GM23338 (cell line): ENCODE results near the gene LRWD1. TPM values are rescaled to one million over a fixed set of nuclear protein-coding genes. Genes with fewer than 3 reads are reported as not detected.
"Not testable (repeated sequence)": the region's sequence is repeated elsewhere in the genome, so short reads cannot be mapped to it uniquely, and the experiment has no call there.

Experiments used
- ATAC-seq: fragments of 200-7000 bp; cut with Tn5 transposase; 3 replicates; pipeline ENCODE4 v1.9.1; 2020
- DNase-seq: peaks from one replicate; pipeline ENCODE4 v3.0.0-alpha.2; 2015; ENCODE audit warnings: low spot score
- H2AFZ ChIP-seq: fragments of 200-600 bp; sonication (generic); 2 replicates; pipeline ENCODE4 v1.8.0; 2016; ENCODE audit warnings: antibody characterized with exemption, mild to moderate bottlenecking, moderate library complexity
- H3F3A ChIP-seq: fragments of 200-600 bp; sonication (generic); replicated peaks from 2 replicates; pipeline ENCODE4 v1.8.0; 2017; ENCODE audit warnings: antibody characterized with exemption, mixed run types, low read depth
- H3K27ac ChIP-seq: fragments of 200-600 bp; sonication (generic); 2 replicates; pipeline ENCODE4 v1.6.1; 2016; ENCODE audit warnings: low read depth
- H3K27me3 ChIP-seq: fragments of 200-600 bp; sonication (generic); 2 replicates; pipeline ENCODE4 v1.8.0; 2016; ENCODE audit warnings: mild to moderate bottlenecking, mixed run types, moderate library complexity; ENCODE audit not compliant: insufficient read depth
- H3K36me3 ChIP-seq: fragments of 200-600 bp; sonication (generic); 2 replicates; pipeline ENCODE4 v1.8.0; 2016; ENCODE audit warnings: mild to moderate bottlenecking; ENCODE audit not compliant: insufficient read depth
- H3K4me1 ChIP-seq: fragments of 200-600 bp; sonication (generic); 2 replicates; pipeline ENCODE4 v1.8.0; 2016; ENCODE audit warnings: mild to moderate bottlenecking, moderate library complexity; ENCODE audit not compliant: insufficient read depth
- H3K4me2 ChIP-seq: fragments of 200-600 bp; sonication (generic); 2 replicates; pipeline ENCODE4 v1.7.1; 2017; ENCODE audit warnings: mixed run types
- H3K4me3 ChIP-seq: fragments of 200-600 bp; sonication (generic); 2 replicates; pipeline ENCODE4 v1.6.1; 2016; ENCODE audit warnings: mixed run types
- H3K79me2 ChIP-seq: fragments of 200-600 bp; sonication (generic); replicated peaks from 2 replicates; pipeline ENCODE4 v1.8.0; 2017; ENCODE audit warnings: mild to moderate bottlenecking; ENCODE audit not compliant: insufficient read depth
- H3K9me2 ChIP-seq: fragments of 200-600 bp; sonication (generic); 2 replicates; pipeline ENCODE4 v1.8.0; 2017; ENCODE audit not compliant: insufficient read depth
- H4K20me1 ChIP-seq: fragments of 200-600 bp; sonication (generic); replicated peaks from 2 replicates; pipeline ENCODE4 v1.8.0; 2017; ENCODE audit warnings: mild to moderate bottlenecking; ENCODE audit not compliant: insufficient read depth
- H3K27ac Mint-ChIP-seq: 2 replicates; pipeline ENCODE4 v1.8.0; 2020; ENCODE audit warnings: inconsistent platforms, mild to moderate bottlenecking, moderate library complexity, mixed read lengths
- H3K27me3 Mint-ChIP-seq: 3 replicates; pipeline ENCODE4 v1.8.0; 2022; ENCODE audit warnings: low read depth, mild to moderate bottlenecking, moderate library complexity, mixed read lengths, inconsistent platforms; ENCODE audit not compliant: insufficient read depth, poor library complexity
- H3K36me3 Mint-ChIP-seq: 3 replicates; pipeline ENCODE4 v1.8.0; 2021; ENCODE audit warnings: low read depth, mild to moderate bottlenecking, inconsistent platforms, moderate library complexity, mixed read lengths
- H3K4me1 Mint-ChIP-seq: 3 replicates; pipeline ENCODE4 v1.8.0; 2020; ENCODE audit warnings: mild to moderate bottlenecking, inconsistent platforms, mixed read lengths
- H3K4me3 Mint-ChIP-seq: 3 replicates; pipeline ENCODE4 v1.8.0; 2021; ENCODE audit warnings: moderate library complexity, mild to moderate bottlenecking, inconsistent platforms, mixed read lengths
- H3K9me3 Mint-ChIP-seq: 3 replicates; pipeline ENCODE4 v1.8.0; 2020; ENCODE audit warnings: moderate library complexity, mild to moderate bottlenecking, inconsistent platforms, mixed read lengths
- CREB1 ChIP-seq: fragments of 250-450 bp; sonication (Bioruptor Pico); IDR thresholded peaks from 2 replicates; pipeline ENCODE4 v1.5.0; 2020; ENCODE audit warnings: low read depth, mild to moderate bottlenecking, moderate library complexity
- EZH2 ChIP-seq: fragments of 200-600 bp; sonication (generic); IDR thresholded peaks from one replicate; pipeline ENCODE4 v1.8.0; 2017; ENCODE audit warnings: antibody characterized with exemption, mild to moderate bottlenecking, low read depth; ENCODE audit not compliant: unreplicated experiment
- EZH2phosphoT487 ChIP-seq: fragments of 200-600 bp; sonication (generic); IDR thresholded peaks from one replicate; pipeline ENCODE4 v1.8.1; 2018; ENCODE audit warnings: antibody characterized with exemption; ENCODE audit not compliant: unreplicated experiment
- JUNB ChIP-seq: IDR thresholded peaks from one replicate; pipeline ENCODE4 v1.6.1; 2016; ENCODE audit warnings: antibody characterized with exemption; ENCODE audit not compliant: unreplicated experiment
- NANOG ChIP-seq: IDR thresholded peaks from 2 replicates; pipeline ENCODE4 v1.6.1; 2016; ENCODE audit warnings: antibody characterized with exemption, borderline replicate concordance
- POLR2AphosphoS5 ChIP-seq: IDR thresholded peaks from 2 replicates; pipeline ENCODE4 v1.6.1; 2016; ENCODE audit warnings: antibody characterized with exemption, low read depth
- STAT1 ChIP-seq: IDR thresholded peaks from one replicate; pipeline ENCODE4 v1.6.1; 2016; ENCODE audit warnings: antibody characterized with exemption; ENCODE audit not compliant: unreplicated experiment
- ZNF114 ChIP-seq: fragments of 250-450 bp; sonication (Bioruptor Pico); IDR thresholded peaks from 2 replicates; pipeline ENCODE4 v1.5.0; 2020; ENCODE audit warnings: mild to moderate bottlenecking, moderate library complexity
- ZNF331 ChIP-seq: fragments of 250-450 bp; sonication (Bioruptor Pico); IDR thresholded peaks from 2 replicates; pipeline ENCODE4 v1.5.0; 2020; ENCODE audit warnings: low read depth, mild to moderate bottlenecking, moderate library complexity
- polyA plus RNA-seq: library from polyadenylated mRNA; unstranded; fragments of >200 nt; fragmentation: Nextera tagmentation; extraction: Ambion mirVana; gene quantifications from 2 replicates; pipeline ENCODE4 v1.2.1, GENCODE V29; 2016
- total RNA-seq: library from RNA; depleted of rRNA; stranded (reverse); fragments of >200 nt; shearing (Covaris generic); gene quantifications from 2 replicates; pipeline ENCODE4 v1.2.3, GENCODE V29; 2014
- TF ChIP-seq, protein P1 (sequence below): IDR thresholded peaks from 2 replicates; pipeline ENCODE4 v1.6.1; 2016; ENCODE audit warnings: antibody characterized with exemption
- TF ChIP-seq, protein P2 (sequence below), 2 experiments: fragments of 200-600 bp in 1 of 2; sonication (generic) in 1 of 2; conservative IDR thresholded peaks; 2 replicates each; pipeline versions ENCODE4 v1.5.1 to v1.6.1; 2016 to 2017; ENCODE audit warnings: antibody characterized with exemption in 2 of 2, low read depth in 2 of 2, mild to moderate bottlenecking in 2 of 2, moderate library complexity in 1 of 2
- TF ChIP-seq, protein P3 (sequence below): fragments of 250-450 bp; sonication (Bioruptor Pico); IDR thresholded peaks from 2 replicates; pipeline ENCODE4 v1.5.0; 2020; ENCODE audit warnings: mild to moderate bottlenecking, moderate library complexity

LRWD1 gene
- total and polyA plus RNA-seq, 2 experiments from 2014 or later: 24.0 to 55.2 TPM

DNA sequence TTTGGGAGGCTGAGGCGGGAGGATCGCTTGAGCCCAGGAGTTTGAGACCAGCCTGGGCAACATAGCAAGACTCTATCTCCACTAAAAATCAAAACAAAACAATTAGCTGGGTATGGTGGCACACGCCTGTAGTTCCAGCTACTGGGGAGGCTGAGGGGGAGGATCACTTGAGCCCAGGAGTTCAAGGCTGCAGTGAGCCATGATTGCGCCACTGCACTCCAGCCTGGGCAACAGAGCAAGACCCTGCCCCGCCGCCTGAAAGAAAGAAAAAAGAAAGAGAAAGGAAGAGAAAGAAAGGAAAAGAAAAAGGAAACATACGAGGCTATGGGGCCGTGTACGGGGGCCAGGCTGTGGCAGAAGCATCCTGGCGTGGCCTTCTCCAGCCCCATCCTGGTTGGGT is 9.9 kb upstream of the LRWD1 start:
- H3K36me3 Mint-ChIP-seq: peaks cover 25% of the 10 kb centered on the region
- not testable (repeated sequence) for H3K9me3 Mint-ChIP-seq, H3K4me2 ChIP-seq, H3K4me3 ChIP-seq, H3K9me2 ChIP-seq, H3K79me2 ChIP-seq, H3K4me1 ChIP-seq, H3K36me3 ChIP-seq, H3K4me1 Mint-ChIP-seq, H2AFZ ChIP-seq, H4K20me1 ChIP-seq, ATAC-seq, H3K27ac ChIP-seq, H3K4me3 Mint-ChIP-seq, H3K27me3 ChIP-seq, H3K27ac Mint-ChIP-seq, DNase-seq, H3F3A ChIP-seq, H3K27me3 Mint-ChIP-seq

DNA sequence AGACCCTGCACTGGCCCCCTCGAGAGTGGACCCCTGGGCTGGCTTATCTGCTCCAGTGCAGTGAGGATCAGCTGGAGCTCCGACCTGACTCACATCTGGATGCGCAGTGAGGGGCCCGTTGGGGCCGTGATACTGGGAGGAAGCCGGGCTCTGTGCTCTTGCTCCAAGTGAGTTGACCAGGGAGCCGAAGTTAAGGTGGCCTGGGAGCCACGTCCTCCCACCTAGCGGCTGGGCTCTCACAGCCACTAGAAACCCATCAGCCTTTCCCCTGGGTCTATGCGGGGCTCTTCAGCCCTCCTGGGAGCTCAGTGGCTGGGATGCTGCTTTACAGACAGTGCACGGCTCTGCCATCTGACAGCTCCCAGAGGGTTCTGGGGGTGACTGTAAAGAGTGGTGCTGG is 9.2 kb upstream of the LRWD1 start:
- Histone ChIP-seq H4K20me1 (no peaks in the 10 kb centered on the region; the same call in 1 of the 2 replicates), H3K4me1 (no peaks in the 10 kb centered on the region), H3K79me2 (no peaks in the 10 kb centered on the region), H3K27ac (no peak overlapping the region), H2AFZ (no peak overlapping the region), H3K27me3 (no peaks in the 10 kb centered on the region), H3K4me2 (no peak overlapping the region), H3K4me3 (no peak overlapping the region), H3K9me2 (no peaks in the 10 kb centered on the region), H3F3A (0 out of 2 replicates have a peak, but pooled peaks cover 1% of the 10 kb centered on the region), H3K36me3 (peaks cover 7% of the 10 kb centered on the region; the same call in 1 of the 2 replicates)
- H3K4me1 Mint-ChIP-seq: peaks cover 4% of the 10 kb centered on the region; the same call in 1 of the 3 replicates
- H3K4me3 Mint-ChIP-seq: no peak overlapping the region
- no peak overlapping the region for H3K27ac Mint-ChIP-seq
- peaks cover 25% of the 10 kb centered on the region for H3K36me3 Mint-ChIP-seq
- ATAC-seq (no peak), DNase-seq (no peak)
- H3K9me3 Mint-ChIP-seq: no peaks in the 10 kb centered on the region
- peaks cover 6% of the 10 kb centered on the region for H3K27me3 Mint-ChIP-seq
- TF ChIP-seq, protein P1, sequence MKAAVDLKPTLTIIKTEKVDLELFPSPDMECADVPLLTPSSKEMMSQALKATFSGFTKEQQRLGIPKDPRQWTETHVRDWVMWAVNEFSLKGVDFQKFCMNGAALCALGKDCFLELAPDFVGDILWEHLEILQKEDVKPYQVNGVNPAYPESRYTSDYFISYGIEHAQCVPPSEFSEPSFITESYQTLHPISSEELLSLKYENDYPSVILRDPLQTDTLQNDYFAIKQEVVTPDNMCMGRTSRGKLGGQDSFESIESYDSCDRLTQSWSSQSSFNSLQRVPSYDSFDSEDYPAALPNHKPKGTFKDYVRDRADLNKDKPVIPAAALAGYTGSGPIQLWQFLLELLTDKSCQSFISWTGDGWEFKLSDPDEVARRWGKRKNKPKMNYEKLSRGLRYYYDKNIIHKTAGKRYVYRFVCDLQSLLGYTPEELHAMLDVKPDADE: no peak
- no peak for TF ChIP-seq STAT1
- TF ChIP-seq NANOG: no peak
- TF ChIP-seq CREB1 (CRISPR knock-in tag): no peak
- TF ChIP-seq EZH2: no peak
- TF ChIP-seq POLR2AphosphoS5: no peak
- TF ChIP-seq JUNB: no peak
- TF ChIP-seq, protein P2, sequence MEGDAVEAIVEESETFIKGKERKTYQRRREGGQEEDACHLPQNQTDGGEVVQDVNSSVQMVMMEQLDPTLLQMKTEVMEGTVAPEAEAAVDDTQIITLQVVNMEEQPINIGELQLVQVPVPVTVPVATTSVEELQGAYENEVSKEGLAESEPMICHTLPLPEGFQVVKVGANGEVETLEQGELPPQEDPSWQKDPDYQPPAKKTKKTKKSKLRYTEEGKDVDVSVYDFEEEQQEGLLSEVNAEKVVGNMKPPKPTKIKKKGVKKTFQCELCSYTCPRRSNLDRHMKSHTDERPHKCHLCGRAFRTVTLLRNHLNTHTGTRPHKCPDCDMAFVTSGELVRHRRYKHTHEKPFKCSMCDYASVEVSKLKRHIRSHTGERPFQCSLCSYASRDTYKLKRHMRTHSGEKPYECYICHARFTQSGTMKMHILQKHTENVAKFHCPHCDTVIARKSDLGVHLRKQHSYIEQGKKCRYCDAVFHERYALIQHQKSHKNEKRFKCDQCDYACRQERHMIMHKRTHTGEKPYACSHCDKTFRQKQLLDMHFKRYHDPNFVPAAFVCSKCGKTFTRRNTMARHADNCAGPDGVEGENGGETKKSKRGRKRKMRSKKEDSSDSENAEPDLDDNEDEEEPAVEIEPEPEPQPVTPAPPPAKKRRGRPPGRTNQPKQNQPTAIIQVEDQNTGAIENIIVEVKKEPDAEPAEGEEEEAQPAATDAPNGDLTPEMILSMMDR (conservative IDR thresholded peaks at IDR 0.05; ENCODE audit: low read depth in 2 of 2): no peak
- no peak for TF ChIP-seq EZH2phosphoT487
- no peak for TF ChIP-seq ZNF114 (CRISPR knock-in tag)
- TF ChIP-seq, protein P3, sequence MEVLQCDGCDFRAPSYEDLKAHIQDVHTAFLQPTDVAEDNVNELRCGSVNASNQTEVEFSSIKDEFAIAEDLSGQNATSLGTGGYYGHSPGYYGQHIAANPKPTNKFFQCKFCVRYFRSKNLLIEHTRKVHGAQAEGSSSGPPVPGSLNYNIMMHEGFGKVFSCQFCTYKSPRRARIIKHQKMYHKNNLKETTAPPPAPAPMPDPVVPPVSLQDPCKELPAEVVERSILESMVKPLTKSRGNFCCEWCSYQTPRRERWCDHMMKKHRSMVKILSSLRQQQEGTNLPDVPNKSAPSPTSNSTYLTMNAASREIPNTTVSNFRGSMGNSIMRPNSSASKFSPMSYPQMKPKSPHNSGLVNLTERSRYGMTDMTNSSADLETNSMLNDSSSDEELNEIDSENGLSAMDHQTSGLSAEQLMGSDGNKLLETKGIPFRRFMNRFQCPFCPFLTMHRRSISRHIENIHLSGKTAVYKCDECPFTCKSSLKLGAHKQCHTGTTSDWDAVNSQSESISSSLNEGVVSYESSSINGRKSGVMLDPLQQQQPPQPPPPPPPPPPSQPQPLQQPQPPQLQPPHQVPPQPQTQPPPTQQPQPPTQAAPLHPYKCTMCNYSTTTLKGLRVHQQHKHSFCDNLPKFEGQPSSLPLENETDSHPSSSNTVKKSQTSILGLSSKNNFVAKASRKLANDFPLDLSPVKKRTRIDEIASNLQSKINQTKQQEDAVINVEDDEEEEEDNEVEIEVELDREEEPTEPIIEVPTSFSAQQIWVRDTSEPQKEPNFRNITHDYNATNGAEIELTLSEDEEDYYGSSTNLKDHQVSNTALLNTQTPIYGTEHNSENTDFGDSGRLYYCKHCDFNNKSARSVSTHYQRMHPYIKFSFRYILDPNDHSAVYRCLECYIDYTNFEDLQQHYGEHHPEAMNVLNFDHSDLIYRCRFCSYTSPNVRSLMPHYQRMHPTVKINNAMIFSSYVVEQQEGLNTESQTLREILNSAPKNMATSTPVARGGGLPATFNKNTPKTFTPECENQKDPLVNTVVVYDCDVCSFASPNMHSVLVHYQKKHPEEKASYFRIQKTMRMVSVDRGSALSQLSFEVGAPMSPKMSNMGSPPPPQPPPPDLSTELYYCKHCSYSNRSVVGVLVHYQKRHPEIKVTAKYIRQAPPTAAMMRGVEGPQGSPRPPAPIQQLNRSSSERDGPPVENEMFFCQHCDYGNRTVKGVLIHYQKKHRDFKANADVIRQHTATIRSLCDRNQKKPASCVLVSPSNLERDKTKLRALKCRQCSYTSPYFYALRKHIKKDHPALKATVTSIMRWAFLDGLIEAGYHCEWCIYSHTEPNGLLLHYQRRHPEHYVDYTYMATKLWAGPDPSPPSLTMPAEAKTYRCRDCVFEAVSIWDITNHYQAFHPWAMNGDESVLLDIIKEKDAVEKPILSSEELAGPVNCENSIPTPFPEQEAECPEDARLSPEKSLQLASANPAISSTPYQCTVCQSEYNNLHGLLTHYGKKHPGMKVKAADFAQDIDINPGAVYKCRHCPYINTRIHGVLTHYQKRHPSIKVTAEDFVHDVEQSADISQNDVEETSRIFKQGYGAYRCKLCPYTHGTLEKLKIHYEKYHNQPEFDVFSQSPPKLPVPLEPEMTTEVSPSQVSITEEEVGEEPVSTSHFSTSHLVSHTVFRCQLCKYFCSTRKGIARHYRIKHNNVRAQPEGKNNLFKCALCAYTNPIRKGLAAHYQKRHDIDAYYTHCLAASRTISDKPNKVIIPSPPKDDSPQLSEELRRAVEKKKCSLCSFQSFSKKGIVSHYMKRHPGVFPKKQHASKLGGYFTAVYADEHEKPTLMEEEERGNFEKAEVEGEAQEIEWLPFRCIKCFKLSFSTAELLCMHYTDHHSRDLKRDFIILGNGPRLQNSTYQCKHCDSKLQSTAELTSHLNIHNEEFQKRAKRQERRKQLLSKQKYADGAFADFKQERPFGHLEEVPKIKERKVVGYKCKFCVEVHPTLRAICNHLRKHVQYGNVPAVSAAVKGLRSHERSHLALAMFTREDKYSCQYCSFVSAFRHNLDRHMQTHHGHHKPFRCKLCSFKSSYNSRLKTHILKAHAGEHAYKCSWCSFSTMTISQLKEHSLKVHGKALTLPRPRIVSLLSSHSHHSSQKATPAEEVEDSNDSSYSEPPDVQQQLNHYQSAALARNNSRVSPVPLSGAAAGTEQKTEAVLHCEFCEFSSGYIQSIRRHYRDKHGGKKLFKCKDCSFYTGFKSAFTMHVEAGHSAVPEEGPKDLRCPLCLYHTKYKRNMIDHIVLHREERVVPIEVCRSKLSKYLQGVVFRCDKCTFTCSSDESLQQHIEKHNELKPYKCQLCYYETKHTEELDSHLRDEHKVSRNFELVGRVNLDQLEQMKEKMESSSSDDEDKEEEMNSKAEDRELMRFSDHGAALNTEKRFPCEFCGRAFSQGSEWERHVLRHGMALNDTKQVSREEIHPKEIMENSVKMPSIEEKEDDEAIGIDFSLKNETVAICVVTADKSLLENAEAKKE (CRISPR knock-in tag): no peak
- no peak for TF ChIP-seq ZNF331 (CRISPR knock-in tag)
